C4-2B (cell line): ENCODE measurements around the gene ADAM10.

Experiments used
- H3K27ac ChIP-seq: fragments of 450-650 bp; 2 replicates; pipeline ENCODE4 v1.5.1; 2017
- CTCF ChIP-seq: fragments of 450-650 bp; conservative IDR thresholded peaks from 2 replicates; pipeline ENCODE4 v1.5.1; 2017; ENCODE audit warnings: mild to moderate bottlenecking
- ZFX ChIP-seq: fragments of 450-650 bp; IDR thresholded peaks from 2 replicates; pipeline ENCODE4 v1.6.1; 2017

ADAM10 gene

GRCh38 chr15:58608129-58608590 is 141.3 kb downstream of the ADAM10 start:
- no peak overlapping the region for H3K27ac ChIP-seq

GRCh38 chr15:58606577-58607080 is 142.9 kb downstream of the ADAM10 start:
- TF ChIP-seq ZFX, result no peak
- no peak for TF ChIP-seq CTCF
- no peak overlapping the region; the same call in 1 of the 2 replicates for H3K27ac ChIP-seq

More at GRCh38 chr15:58608129-58608590, 141.3 kb downstream of the ADAM10 start:
- TF ChIP-seq CTCF (no peak), ZFX (no peak)

DNA sequence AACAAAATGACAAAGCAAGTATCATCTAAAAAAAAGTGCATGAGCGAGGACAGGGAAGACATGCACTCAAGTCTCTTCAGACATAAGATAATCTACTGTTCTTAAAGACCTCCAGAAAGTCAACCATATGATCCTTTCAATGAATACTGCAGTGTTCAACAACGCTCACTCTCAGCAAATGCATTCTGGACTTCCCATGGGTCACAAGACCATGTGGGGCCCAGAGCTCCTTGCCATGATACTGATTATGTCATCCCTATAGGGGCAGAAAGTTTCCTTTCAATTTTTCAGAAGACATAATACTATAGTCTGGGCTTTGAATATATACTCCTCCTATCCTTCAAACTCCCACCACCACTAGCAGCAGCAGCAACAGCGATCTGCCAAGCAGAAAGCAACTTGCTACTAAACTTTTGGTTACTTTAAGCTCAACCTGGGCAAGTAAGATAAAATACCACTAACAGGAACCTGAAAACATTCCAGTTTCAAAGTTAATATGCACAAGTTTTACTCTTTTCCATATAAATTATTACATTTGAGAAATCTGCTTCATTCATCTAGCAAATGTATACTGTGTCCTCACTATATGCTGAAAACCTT is 143.5 kb downstream of the ADAM10 start:
- TF ChIP-seq CTCF (no peak), ZFX (no peak)
- H3K27ac ChIP-seq, result no peak overlapping the region; the same call in 1 of the 2 replicates

- TF ChIP-seq CTCF (no peak), ZFX (no peak)
- peak overlapping the region; percentile 98 for H3K27ac ChIP-seq
These were observed 145.0 kb downstream of the ADAM10 start for GRCh38 chr15:58604455-58604923.

- H3K27ac ChIP-seq, result peak overlapping the region; percentile 98
These were observed 145.6 kb downstream of the ADAM10 start for GRCh38 chr15:58603927-58604326.

- H3K27ac ChIP-seq, result peak overlapping the region; percentile 43; the same call in 1 of the 2 replicates
- no peak for TF ChIP-seq ZFX
These were observed 146.7 kb downstream of the ADAM10 start for GRCh38 chr15:58602823-58603222.

GRCh38 chr15:58598829-58599210 is 150.7 kb downstream of the ADAM10 start:
- no peak for TF ChIP-seq CTCF
- H3K27ac ChIP-seq, result no peak overlapping the region

GRCh38 chr15:58597943-58598828 is 151.3 kb downstream of the ADAM10 start:
- no peak overlapping the region for H3K27ac ChIP-seq
- TF ChIP-seq ZFX (no peak), CTCF (no peak)
